Effector memory CD4-positive, alpha-beta T cell (primary cell): ENCODE measurements around the gene INPP5E.

ENCODE experiments used
- DNase-seq, 3 donors: peaks; one replicate each; pipeline ENCODE4 v3.0.0-alpha.2; 2020
- H3K27ac ChIP-seq: 2 replicates; pipeline ENCODE4 v1.7.0; 2013; ENCODE audit warnings: mild to moderate bottlenecking, low read length, moderate library complexity; ENCODE audit not compliant: insufficient read depth, poor library complexity, severe bottlenecking
- H3K27me3 ChIP-seq: replicated peaks from 2 replicates; pipeline ENCODE4 v1.7.0; 2013; ENCODE audit warnings: mild to moderate bottlenecking, low read length; ENCODE audit not compliant: insufficient read depth, control insufficient read depth, poor library complexity, severe bottlenecking
- H3K36me3 ChIP-seq: 2 replicates; pipeline ENCODE4 v1.7.0; 2013; ENCODE audit warnings: mild to moderate bottlenecking, low read length, moderate library complexity; ENCODE audit not compliant: control insufficient read depth, insufficient read depth
- H3K4me1 ChIP-seq: 2 replicates; pipeline ENCODE4 v1.7.0; 2013; ENCODE audit warnings: low read length, mild to moderate bottlenecking; ENCODE audit not compliant: control insufficient read depth, insufficient read depth, poor library complexity, severe bottlenecking
- H3K4me3 ChIP-seq: 2 replicates; pipeline ENCODE4 v1.7.0; 2013; ENCODE audit warnings: low read length, low read depth, mild to moderate bottlenecking; ENCODE audit not compliant: insufficient read depth, poor library complexity, severe bottlenecking
- H3K9me3 ChIP-seq: 2 replicates; pipeline ENCODE4 v1.7.0; 2013; ENCODE audit warnings: mild to moderate bottlenecking, low read length, moderate library complexity; ENCODE audit not compliant: control insufficient read depth
- total RNA-seq, 3 donors: gene quantifications; one replicate each; lab custom pipeline; 2026; lab: John Stamatoyannopoulos, UW

Gene INPP5E
- total RNA-seq, result 50.0 to 55.0 (median 52.7) reads per million in 3 donors

- Histone ChIP-seq H3K9me3 (no peaks in the 10 kb centered on the region), H3K4me1 (peaks cover 18% of the 10 kb centered on the region), H3K36me3 (peaks cover 21% of the 10 kb centered on the region), H3K4me3 (peak within 1 kb of the TSS; percentile 61), H3K27me3 (no peaks in the 10 kb centered on the region), H3K27ac (peak within 1 kb of the TSS; percentile 71)
- peak; percentile 63 to 74 (median 71) for DNase-seq
Measured at GRCh38 chr9:136439481-136440408, at the start of gene INPP5E. Gene INPP5E, minus strand, starts transcription at chr9:136439845. Its CDS starts 426 bp downstream, at chr9:136439419.

- Histone ChIP-seq H3K27ac (no peak overlapping the region), H3K4me3 (no peak overlapping the region), H3K27me3 (no peaks in the 10 kb centered on the region), H3K9me3 (no peaks in the 10 kb centered on the region), H3K4me1 (peaks cover 13% of the 10 kb centered on the region), H3K36me3 (no peaks in the 10 kb centered on the region)
- DNase-seq, result peak; percentile 53 to 66 (median 58)
Measured at GRCh38 chr9:136488247-136489214, 48.9 kb upstream of the INPP5E start.

GRCh38 chr9:136487672-136488071 is 48.0 kb upstream of the INPP5E start:
- H3K27me3 ChIP-seq, result no peaks in the 10 kb centered on the region
- no peaks in the 10 kb centered on the region for H3K9me3 ChIP-seq
- H3K4me3 ChIP-seq, result no peak overlapping the region
- peaks cover 13% of the 10 kb centered on the region for H3K4me1 ChIP-seq
- no peak overlapping the region for H3K27ac ChIP-seq
- no peaks in the 10 kb centered on the region for H3K36me3 ChIP-seq
- DNase-seq, result no peak

GRCh38 chr9:136486823-136487620 is 47.4 kb upstream of the INPP5E start:
- Histone ChIP-seq H3K4me1 (peaks cover 13% of the 10 kb centered on the region), H3K36me3 (no peaks in the 10 kb centered on the region), H3K27me3 (no peaks in the 10 kb centered on the region), H3K9me3 (no peaks in the 10 kb centered on the region), H3K4me3 (no peak overlapping the region), H3K27ac (no peak overlapping the region)
- no peak for DNase-seq

- H3K4me1 ChIP-seq, result peaks cover 21% of the 10 kb centered on the region
- no peak overlapping the region for H3K27ac ChIP-seq
- DNase-seq, result no peak
- H3K4me3 ChIP-seq, result no peak overlapping the region
- no peaks in the 10 kb centered on the region for H3K27me3 ChIP-seq
- no peaks in the 10 kb centered on the region for H3K36me3 ChIP-seq
- H3K9me3 ChIP-seq, result no peaks in the 10 kb centered on the region
Measured at GRCh38 chr9:136486131-136486530, 46.5 kb upstream of the INPP5E start.

GRCh38 chr9:136485049-136486045 is 45.7 kb upstream of the INPP5E start:
- peak; percentile 64 to 74 (median 66) for DNase-seq
- Histone ChIP-seq H3K9me3 (no peaks in the 10 kb centered on the region), H3K27ac (no peak overlapping the region), H3K27me3 (no peaks in the 10 kb centered on the region), H3K4me3 (no peak overlapping the region), H3K4me1 (peaks cover 21% of the 10 kb centered on the region), H3K36me3 (no peaks in the 10 kb centered on the region)

- peak overlapping the region; percentile 49 for H3K4me3 ChIP-seq
- H3K27ac ChIP-seq, result peak overlapping the region; percentile 91
- H3K9me3 ChIP-seq, result no peaks in the 10 kb centered on the region
- DNase-seq, result peak in 2 of 3 donors; percentile 5 to 8
- peaks cover 3% of the 10 kb centered on the region for H3K36me3 ChIP-seq
- peaks cover 21% of the 10 kb centered on the region for H3K4me1 ChIP-seq
- H3K27me3 ChIP-seq, result no peaks in the 10 kb centered on the region
Measured at GRCh38 chr9:136484153-136485048, 44.8 kb upstream of the INPP5E start.

GRCh38 chr9:136483589-136484152 is 44.0 kb upstream of the INPP5E start:
- Histone ChIP-seq H3K27me3 (no peaks in the 10 kb centered on the region), H3K4me1 (peaks cover 21% of the 10 kb centered on the region), H3K4me3 (peak overlapping the region; percentile 49), H3K27ac (peak overlapping the region; percentile 91), H3K36me3 (peaks cover 3% of the 10 kb centered on the region), H3K9me3 (no peaks in the 10 kb centered on the region)
- DNase-seq, result peak; percentile 86 to 93 (median 92)
